ELF-1 (cell line): ENCODE measurements around the gene ADGRD1.
"Not testable (repeated sequence)": the region's sequence is repeated elsewhere in the genome, so short reads cannot be mapped to it uniquely, and the experiment has no call there.

Source experiments
- DNase-seq: peaks from one replicate; pipeline ENCODE4 v3.0.0-alpha.2; 2016; ENCODE audit warnings: low read depth, low spot score

The ADGRD1 gene

DNA sequence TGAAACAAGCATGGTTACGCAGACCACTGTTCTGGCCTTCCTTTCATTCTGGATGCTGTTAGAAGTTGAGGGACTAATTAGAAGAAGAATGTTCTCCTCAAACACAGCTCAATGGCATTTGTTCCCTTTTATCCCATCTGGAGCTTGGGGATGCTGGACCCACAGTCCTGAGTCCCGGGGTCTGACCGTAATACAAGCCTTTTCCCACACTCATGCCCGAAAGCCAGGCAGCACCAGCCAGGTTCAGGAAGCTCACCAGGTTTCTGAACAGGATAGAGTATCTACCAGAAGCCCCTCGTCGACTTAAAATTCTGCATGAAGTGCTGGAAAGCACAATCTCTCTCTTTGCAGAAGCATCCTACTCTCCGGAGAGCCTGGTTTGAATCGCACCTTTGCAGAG lies 165.6 kb downstream of the ADGRD1 start:
- DNase-seq, result not testable (repeated sequence)

DNA sequence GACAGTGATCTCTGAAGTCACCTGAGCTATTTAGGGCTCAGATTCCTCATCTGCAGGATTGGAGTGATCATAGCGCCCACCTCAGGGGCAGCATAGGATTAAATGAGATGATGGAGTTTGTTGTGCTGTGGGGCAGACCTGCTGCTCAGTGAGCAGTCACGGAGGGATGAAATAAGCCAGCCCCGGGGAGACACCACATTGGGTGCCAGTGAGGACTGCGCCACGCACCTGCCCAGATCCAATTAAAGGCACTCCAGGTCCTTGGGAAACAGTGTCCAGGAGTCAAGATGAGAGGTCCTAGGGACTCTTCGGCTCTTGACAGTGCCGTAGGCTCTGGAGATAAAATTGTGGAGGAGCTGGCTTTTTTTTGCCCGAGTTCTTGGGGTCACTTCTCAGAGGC lies 166.2 kb downstream of the ADGRD1 start:
- DNase-seq, result no peak

DNA sequence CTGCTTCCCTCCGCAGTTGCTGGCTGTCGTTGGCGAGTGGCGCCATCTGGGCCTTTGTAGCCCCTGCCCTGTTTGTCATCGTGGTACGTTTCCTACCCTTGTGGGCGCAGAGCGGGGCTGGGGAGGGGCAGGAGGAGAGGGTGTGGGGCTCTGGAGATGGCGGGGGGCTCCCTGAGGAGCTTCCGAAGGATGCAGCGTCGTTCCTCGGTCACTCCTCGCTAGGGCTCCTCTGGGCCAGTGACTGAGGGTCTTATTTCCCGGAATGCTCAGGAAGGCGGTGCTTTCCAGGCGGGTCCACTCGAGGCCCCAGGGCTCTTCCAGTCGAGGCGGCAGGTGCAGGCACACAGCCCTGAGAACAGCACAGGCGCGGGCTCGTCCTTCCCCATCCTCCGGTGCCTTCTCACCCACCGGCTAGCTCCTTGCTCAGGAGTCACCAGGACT lies 167.1 kb downstream of the ADGRD1 start:
- DNase-seq, result no peak

DNA sequence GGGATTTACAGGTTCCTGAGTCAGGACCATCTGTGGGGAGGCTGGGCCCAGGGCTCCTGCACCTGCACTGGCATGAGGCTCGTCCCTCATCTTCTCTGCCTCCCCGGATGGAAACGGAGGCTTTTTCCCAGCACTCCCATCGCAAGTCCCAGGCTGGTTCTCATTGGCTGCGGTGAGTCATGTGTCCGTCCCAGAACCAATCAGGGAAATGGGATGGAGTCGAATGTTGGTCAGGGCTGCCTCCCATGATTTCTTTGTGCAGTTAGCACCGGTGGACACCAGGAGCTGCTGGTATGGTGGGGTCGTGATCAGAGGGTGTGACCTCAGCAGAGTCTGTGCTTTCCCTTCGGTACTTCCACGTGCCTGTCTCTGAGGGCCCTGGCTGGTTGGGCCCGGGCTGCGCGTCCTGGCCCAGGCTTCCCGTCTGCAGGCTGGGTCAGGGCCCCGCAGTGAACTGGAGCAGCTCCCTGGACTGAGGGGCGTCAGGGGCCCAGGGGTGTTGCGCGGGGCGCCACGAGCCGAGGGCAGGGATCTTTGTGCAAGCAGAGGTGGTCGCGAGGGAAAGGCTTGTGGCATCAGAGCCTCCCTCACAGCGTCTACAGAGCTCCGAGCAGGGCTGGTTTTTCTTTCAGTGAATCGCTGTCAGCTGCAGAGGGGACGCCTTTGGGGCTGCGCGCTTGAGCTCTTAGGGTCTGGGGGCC lies 168.1 kb downstream of the ADGRD1 start:
- DNase-seq, result no peak

DNA sequence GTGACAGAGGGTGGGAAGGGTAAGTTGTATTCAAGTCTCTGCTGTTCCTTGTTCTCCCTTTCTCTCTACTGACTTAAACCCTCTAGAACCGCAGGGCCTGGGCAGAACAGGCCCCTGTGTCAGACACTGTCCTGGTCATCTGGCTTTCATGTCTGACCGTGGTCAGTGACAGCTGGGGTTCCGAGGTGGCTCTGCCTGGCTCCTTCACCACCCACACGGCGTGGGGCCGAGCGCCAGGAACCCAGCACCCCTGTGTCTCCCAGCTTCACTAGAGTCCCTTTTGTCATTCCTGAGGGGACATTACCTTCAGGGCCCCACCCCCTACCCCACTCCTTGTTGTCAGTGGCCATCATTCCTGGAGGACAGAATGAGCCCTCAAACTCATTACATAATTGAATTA lies 168.9 kb downstream of the ADGRD1 start:
- no peak for DNase-seq

DNA sequence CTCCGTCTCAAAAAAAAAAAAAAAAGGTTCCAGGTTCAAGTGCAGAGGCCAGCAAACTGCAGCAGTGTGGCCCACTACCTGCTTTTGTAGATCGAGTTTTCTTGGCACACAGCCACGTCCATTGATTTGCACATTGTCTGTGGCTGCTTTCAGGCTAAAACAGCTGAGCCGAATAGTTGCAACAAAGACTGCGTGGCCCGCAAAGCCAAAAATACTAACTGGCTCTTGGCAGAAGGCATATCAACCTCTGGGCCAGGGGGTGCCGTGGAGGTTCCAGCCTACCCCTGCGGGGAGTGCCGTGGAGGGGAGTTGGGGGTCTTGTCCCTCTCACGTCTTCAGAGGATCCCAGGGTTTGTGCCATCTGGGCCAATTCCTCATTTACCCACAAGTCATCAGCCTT lies 170.1 kb downstream of the ADGRD1 start:
- no peak for DNase-seq

DNA sequence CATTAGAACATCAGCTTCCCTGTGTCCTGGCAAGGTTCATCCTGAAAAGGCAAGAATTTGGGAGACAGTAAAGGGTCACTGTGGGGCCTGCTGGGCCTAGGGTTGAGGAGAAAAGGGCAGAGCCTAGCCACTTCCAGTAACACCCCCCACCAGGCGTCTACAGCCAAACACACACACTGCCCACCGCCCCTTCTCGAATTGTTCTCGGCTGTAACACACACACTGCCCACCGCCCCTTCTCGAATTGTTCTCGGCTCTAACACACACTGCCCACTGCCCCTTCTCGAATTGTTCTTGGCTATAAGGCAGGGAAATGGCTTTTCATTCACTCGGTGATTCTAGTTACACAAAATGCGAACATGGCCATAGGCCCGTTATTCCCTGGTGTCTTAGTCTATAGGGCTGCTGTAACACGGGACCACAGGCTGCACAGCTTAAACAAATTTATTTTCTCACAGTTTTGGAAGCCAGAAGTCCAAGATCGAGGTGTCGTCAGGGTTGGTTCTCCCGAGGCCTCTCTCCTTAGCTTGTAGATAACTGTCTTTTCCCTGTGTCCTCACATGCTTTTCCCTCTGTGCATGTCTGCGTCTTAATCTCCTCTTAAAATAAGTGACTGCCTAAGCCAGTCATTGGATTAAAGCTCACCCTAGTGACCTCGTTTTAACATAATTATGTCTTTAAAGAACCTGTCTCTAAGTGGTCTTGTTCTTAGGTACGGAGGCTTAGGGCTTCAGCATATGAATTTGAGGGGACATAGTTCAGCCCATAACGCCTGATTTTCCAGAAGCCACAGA lies 171.0 kb downstream of the ADGRD1 start:
- DNase-seq, result no peak

DNA sequence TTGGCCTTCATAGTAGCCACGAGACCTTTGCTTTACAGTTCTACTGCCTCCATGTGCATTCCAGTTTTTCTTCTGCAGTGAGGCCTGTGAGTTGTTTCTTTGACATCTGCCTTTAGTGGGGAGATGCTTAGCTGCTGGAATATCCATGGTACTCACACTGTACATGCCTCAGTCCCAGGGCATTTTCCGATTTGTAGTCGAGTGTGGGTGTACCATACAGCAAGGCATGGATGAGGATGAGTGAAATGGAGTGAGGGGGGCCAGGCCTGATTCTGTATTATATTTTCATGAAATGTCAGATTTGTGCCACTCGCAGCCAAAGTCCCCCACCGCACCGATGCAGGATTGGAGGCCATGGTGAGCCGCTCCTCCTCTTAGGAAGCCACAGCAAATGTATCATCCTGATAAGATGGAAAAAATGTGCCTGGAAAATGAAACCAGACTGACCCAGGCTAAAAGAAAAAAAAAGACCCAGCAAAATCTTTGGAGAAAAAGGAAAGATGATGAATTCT lies 173.0 kb downstream of the ADGRD1 start:
- no peak for DNase-seq

DNA sequence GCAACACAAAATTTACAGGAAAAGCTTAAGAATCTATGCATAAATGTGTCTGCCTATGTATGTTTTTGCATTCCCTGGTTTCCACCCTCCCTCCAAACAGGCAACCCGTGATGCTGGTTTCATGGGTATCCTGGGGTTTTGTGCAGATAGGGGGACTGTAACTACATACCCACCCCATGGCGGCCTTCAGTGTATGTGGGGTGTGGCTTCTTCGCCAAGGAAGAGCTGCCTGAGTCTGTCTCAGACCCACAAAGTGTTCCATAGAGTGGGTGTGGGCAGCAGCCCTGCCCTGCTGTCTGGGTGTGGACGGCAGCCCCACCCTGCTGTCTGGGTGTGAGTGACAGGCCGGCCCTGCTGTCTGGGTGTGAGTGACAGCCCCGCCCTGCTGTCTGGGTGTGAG lies 174.8 kb downstream of the ADGRD1 start:
- no peak for DNase-seq

DNA sequence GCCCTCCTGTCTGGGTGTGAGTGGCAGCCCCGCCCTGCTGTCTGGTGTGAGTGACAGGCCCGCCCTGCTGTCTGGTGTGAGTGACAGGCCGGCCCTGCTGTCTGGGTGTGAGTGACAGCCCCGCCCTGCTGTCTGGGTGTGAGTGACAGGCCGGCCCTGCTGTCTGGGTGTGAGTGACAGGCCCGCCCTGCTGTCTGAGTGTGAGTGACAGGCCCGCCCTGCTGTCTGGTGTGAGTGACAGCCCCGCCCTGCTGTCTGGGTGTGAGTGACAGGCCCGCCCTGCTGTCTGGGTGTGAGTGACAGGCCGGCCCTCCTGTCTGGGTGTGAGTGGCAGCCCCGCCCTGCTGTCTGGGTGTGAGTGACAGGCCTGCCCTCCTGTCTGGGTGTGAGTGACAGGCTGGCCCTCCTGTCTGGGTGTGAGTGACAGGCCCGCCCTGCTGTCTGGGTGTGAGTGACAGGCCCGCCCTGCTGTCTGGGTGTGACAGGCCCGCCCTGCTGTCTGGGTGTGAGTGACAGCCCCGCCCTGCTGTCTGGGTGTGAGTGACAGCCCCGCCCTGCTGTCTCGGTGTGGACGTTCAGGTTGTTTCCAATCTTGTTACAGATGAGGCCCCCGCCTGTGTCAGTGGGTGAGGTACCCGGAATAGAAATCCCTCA lies 175.4 kb downstream of the ADGRD1 start:
- DNase-seq, result not testable (repeated sequence)

DNA sequence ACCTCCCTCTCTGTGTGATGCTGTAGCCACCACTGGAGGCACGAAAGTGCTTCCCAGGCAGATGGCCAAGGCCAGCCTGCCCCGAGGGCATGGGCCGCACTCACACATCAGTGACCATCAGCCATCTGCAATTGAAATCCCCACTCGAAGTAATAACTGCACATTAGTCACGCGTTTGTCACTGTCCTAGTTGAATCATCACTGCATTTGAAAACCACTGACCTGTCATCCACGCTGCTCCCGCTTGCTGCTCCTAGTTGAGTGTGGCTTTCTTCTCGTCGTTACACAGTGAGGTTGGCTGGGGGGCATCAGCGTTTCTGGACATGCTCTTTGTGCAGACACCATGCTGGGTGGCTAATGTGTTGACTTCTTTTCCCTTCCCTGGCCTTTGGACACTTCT lies 176.1 kb downstream of the ADGRD1 start:
- DNase-seq, result no peak

DNA sequence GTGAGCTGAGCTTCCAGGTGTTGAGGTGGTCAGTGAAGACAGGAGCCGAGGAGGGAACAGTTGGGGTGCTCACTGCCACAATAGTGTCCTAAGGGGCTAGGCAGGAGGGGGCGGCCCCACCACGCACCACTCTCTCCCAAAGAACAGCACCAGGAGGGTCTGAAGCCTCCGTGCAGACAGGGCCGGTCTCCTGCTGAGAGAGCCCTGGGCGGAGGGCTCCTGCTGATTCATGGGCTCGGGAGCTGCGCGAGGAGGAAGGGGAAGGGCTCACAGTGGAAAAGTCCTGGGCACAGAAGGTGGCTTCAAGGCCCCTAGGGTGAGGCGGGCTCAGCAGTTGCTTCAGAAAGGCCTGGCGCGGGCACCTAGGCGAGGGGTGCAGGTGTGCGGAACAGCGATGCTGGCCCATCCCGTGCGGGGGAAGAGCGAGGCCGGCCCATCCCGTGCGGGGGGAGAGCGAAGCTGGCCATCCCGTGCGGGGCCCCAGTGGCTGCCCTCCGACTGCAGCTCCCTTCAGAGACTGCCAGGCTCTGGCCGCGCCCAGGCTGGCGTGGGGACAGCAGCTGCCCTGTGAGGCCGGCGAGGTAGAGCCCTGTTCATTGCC lies 176.7 kb downstream of the ADGRD1 start:
- DNase-seq, result no peak

DNA sequence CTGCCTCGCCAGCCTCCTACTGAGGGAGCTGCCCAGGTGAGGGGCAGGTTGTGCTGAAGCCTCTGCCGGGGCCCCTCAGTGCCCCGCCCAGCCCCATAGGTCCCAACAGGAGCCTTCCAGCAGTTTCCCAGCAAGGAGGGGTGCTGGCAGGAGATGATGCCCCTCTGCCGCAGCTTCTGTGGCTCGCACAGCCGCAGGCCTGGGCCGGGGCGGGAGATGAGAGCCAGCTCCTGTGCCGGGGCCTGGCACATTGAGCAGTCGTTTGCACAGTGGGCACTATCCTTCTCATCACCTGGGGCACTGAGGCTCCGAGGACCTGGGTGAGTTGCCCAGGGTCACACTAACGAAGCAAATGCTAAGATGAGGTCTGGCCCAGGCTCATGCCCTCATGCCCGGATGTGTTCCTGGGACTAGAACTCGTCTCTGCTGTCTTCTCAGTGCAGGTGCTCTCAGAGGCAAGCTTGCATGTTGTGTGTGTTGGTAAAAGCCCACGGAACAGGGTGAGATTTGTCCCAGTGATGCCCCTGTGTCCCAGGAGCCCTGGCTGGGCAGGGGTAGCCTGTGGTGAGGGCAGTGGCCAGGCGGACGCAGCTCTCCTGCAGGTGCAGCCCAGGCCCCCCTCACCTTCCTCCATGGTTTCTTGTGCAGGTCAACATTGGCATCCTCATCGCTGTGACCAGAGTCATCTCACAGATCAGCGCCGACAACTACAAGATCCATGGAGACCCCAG lies 177.5 kb downstream of the ADGRD1 start:
- DNase-seq, result no peak

DNA sequence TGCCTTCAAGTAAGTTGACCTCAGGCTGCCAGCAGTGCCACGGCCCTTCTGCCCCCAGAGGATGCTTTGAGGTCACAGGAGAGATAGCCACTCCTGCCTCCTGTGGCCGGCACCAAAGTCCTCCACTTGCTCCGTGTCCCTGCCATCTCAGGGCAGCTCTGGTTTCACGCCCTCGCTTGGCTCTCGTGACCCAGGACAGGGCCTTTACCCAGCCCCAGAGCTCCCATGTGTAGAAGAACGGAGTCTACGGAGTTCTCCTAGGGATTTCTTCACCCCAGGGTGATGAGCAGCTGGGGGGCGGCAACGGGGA lies 178.1 kb downstream of the ADGRD1 start:
- DNase-seq, result no peak

DNA sequence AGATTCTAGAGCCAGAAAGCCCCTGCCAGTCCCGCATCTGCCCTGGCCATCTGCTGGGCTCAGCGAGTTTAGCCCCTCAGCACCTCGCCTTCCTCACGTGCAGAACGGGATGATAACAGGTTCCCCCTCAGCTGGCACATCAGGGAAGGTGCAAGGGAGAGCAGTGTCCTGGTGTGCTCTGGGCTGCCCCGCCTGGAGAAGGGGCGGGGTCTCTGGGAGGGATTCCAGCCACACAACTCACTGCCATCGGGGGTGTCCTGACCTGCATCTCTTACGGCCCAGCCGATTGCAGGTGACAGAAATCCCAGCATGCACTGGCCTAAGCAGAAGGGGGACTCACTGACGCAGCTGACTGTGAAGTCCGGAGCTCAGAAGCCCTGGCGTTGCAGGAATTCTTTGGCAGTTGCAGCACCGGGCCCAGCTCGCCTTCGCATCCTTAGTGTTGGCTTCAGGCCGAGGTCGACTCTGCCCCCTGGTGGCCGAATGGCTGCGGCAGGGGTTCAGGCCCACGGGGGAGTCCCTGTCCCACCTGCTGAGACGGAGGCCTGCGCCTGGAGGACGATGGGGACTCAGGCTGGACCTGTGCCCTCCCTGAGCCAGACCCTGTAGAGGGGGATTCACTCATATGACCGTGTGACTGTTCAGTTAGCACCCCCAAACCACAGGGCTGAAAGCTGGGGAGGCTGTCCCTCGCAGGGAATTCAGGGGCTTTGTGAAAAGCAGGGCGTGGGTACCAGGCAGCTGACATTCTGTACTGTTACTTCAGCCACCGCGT lies 178.6 kb downstream of the ADGRD1 start:
- peak; percentile 91 for DNase-seq

DNA sequence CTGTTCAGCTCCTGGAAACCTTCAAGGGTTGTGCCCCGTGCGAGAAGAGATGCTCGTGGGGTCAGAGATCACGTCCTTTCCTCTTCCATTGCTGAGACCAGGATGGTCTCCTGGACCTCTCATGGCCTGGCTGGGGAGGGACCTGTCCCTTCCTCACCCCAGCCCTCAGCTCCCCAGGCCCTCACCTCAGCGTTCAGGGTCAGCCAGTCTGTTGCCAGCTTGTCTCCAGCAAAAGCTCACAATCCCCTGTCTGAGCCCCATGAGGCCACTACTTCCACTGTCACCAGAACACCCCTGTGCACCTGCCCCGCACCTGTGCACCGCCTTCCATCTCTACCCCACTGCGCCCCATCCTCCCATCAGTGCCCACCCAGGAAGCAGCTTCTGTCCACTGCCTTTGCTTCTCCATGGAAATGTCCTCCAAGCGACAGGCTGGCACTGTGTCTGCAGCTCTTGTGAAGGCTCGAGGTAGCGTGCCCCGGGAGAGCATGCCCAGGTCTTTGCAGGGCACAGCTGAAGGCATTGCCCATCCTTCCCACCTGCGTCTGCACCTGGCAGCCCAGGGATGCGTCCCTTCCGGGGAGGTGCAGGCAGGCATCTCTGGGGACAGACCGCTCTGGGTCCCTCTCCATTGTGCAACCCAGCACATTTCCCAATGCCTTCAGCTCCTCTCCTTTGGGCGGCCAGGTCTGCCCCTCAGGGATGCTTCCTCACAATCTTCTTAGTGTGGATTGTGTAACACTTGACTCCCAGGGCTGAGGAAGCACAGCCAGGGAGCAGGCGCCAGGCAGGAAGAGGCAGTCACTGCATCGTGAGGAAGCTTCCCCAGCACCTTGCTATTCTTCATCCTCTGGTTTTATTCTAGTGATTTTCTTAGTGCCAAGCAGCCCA lies 179.6 kb downstream of the ADGRD1 start:
- DNase-seq, result no peak

DNA sequence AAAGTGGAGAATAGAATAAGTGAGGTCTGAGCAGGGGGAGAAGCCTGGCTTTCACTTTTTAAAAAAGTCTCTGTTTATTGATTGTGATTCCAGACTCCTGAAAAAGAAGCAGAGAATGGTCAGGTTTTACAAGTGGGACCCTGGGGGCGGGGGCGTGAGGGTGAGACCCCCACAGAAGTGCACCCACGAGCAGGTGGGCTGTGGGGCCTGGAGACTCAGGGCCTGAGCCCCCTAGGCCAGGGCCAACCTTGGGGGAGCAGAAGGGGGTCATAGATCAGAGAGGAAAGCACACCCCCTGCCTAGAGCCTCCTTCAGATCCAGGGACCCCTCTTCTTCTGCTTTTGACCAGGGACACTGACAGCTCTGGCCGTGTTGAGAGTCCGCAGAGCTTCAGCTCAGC lies 180.3 kb downstream of the ADGRD1 start:
- no peak for DNase-seq

DNA sequence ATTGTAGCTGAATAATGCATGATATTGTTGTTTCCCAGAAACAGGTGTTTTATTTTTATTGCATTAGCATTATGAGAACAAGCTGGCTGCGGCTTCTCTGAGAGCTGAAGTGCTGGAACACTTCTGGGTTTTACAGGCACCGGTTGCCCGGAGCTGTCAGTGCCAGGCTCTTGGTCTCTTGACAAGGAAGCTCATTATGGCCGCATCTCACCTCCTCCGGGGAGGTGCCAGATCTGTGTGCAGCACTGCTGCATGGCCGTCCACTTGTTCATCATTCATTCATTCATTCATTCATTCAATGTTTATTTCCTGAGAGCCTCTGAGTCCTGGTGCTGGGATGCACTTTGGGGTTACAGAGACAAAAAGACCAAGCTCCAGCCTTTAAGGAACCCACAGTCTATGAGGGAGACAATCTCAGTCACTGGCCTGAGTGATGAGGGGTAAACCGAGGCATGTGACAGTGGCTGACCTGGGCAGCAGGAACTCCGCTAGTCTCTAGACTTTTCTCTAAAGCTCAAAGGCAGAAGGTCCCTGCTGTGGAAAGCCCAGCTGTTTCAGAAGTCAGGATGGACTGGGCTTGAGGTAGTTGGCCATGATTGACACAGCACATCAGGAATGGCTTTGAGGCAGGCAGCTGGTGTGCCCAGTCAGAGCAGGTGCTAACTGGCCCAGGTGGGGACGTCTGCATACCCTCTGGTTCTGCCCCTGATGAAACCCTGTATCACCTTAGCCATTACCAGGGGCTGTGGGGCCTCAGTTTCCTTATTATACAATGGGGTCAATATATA lies 181.0 kb downstream of the ADGRD1 start:
- DNase-seq, result no peak

DNA sequence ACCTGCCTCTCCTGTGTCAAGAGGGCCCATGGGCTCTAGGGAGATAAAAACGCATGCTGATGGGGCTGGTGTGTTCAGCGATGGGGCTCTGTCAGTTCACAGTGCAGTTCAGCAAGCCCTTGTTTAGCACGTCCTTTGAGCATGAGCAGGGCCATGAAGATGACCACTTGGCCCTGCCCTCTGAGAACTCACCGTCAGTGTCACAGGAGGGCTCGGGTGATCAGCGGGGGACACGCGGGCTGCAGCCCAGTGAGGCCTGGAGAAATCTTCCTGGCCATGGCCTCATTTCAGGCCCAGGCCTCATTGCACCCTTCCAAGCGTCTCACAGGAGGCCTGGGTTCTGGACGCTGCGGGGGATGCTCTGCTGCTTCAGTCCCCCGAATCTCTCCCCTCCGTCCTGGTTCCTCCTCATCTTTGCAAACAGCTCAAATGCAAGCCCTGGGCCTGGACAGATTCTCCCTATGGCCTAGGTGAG lies 181.6 kb downstream of the ADGRD1 start:
- no peak for DNase-seq
